ENCODE measurements around the gene ARL6IP5. TPM values are rescaled to one million over a fixed set of nuclear protein-coding genes. Genes with fewer than 3 reads are reported as not detected.

The ARL6IP5 gene
- total and polyA plus RNA-seq, 2 of the 13 experiments (the other 11 are each of a cell fraction or from before 2014, with no cell fraction given), result 23.7 to 29.6 TPM

DNA sequence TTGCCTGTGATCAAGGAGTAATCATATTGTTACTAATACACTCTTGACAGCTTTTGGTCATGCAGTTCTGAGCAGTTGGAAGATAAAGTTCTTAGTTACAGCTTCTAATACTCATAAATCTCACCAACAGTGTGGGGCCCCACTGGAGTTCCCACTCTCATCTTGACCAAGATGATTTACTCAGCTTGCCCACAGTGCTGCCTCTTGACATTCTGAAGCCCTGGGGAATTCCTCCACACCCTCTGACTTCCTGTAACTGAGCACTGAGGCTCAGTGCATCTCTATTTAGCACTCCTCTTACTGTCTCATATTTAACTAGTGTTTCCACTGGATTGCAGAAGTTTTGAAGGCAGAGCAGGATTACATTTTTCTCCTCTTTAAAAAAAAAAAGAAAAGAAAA is 1.9 kb upstream of the ARL6IP5 start (continued):
- no peak for TF ChIP-seq ZBTB44 (CRISPR knock-in tag; IDR thresholded peaks at IDR 0.05)
- TF ChIP-seq, protein P1, sequence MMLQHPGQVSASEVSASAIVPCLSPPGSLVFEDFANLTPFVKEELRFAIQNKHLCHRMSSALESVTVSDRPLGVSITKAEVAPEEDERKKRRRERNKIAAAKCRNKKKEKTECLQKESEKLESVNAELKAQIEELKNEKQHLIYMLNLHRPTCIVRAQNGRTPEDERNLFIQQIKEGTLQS (CRISPR knock-in tag; IDR thresholded peaks at IDR 0.05), result no peak
- no peak for TF ChIP-seq ZBTB20 (CRISPR knock-in tag; IDR thresholded peaks at IDR 0.05; ENCODE audit: borderline replicate concordance, low read depth)
- TF ChIP-seq, protein P2, sequence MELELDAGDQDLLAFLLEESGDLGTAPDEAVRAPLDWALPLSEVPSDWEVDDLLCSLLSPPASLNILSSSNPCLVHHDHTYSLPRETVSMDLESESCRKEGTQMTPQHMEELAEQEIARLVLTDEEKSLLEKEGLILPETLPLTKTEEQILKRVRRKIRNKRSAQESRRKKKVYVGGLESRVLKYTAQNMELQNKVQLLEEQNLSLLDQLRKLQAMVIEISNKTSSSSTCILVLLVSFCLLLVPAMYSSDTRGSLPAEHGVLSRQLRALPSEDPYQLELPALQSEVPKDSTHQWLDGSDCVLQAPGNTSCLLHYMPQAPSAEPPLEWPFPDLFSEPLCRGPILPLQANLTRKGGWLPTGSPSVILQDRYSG (CRISPR knock-in tag; IDR thresholded peaks at IDR 0.05), result no peak

- intact Hi-C loops (cut with micrococcal nuclease; ENCODE audit: unreplicated experiment) (no loop called here), in situ Hi-C loops (cut with HindIII; ENCODE audit: extremely low pct_ligation_motif_present, low pct_unique_long_range_greater_than_20kb) (no loop called here)
- FAIRE-seq, result no peak
- CTCF ChIA-PET (ENCODE audit: low intra/inter-chr PET ratio, low total read pairs), result no interaction called here
- TSS peak; percentile 53 for BruUV-seq (replicated peaks)
- H3K79me2 ChIP-seq (ENCODE audit: insufficient read depth, low read length), result peaks cover 9% of the 10 kb centered on the region
- H3K36me3 ChIP-seq (replicated peaks in 1 of 2; ENCODE audit: control insufficient read depth in 1 of 2, insufficient read depth in 2 of 2, low read length in 2 of 2), result no peaks in the 10 kb centered on the region
- peak overlapping the region; percentile 73 for H3K9ac ChIP-seq (ENCODE audit: insufficient read depth, low read depth, low read length)
- H2AFZ ChIP-seq (ENCODE audit: low read length), result peak overlapping the region; percentile 78
- under 1% methylated on average over 13 of the region's 26 CpGs for WGBS (ENCODE audit: low lambda C conversion rate)
- H4K20me1 ChIP-seq (ENCODE audit: insufficient read depth, low read length), result no peaks in the 10 kb centered on the region
- peak overlapping the region; percentile 64 for H3K27ac ChIP-seq (ENCODE audit: extremely low read length, insufficient read depth, low read length)
- DNase-seq (ENCODE audit: low spot score), result no peak
- ATAC-seq, result peak; percentile 75
- peaks cover 56% of the 10 kb centered on the region for H3K4me1 ChIP-seq (ENCODE audit: insufficient read depth, low read length)
- peak overlapping the region; percentile 73 to 91 (median 88) for H3K4me3 ChIP-seq (replicated peaks in 1 of 3; ENCODE audit: insufficient read depth in 1 of 3, low read depth in 2 of 3, low read length in 3 of 3)
- H3K9me3 ChIP-seq (ENCODE audit: low read length), result no peaks in the 10 kb centered on the region
- no peaks in the 10 kb centered on the region; a peak in 1 of 5 replicates for H3K27me3 ChIP-seq (ENCODE audit: control insufficient read depth in 1 of 2, insufficient read depth in 2 of 2, low read length in 2 of 2)
- H3K4me2 ChIP-seq (ENCODE audit: low read depth, low read length), result peak overlapping the region; percentile 95
- POLR2A ChIA-PET, result interaction anchor here (0.8 to 2.8 kb wide), 2 partner anchors 10 to 33 kb away, joined by 3 to 18 read pairs; partner anchors contain the start of gene TMF1
- TF ChIP-seq, protein P3, sequence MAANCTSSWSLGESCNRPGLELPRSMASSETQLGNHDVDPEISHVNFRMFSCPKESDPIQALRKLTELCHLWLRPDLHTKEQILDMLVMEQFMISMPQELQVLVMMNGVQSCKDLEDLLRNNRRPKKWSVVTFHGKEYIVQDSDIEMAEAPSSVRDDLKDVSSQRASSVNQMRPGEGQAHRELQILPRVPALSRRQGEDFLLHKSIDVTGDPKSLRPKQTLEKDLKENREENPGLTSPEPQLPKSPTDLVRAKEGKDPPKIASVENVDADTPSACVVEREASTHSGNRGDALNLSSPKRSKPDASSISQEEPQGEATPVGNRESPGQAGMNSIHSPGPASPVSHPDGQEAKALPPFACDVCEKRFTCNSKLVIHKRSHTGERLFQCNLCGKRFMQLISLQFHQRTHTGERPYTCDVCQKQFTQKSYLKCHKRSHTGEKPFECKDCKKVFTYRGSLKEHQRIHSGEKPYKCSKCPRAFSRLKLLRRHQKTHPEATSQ (CRISPR knock-in tag; IDR thresholded peaks at IDR 0.05; ENCODE audit: borderline replicate concordance), result no peak
- TF ChIP-seq ZNF777 (CRISPR knock-in tag; IDR thresholded peaks at IDR 0.05) (0 out of 2 replicates have a peak, but pooled peaks have one; percentile 36), GABPB1 (CRISPR knock-in tag; IDR thresholded peaks at IDR 0.05) (peak; percentile 7; the same call in 1 of the 2 replicates), ZC3H4 (CRISPR knock-in tag; IDR thresholded peaks at IDR 0.05; ENCODE audit: borderline replicate concordance) (no peak), ZNF660 (CRISPR knock-in tag; IDR thresholded peaks at IDR 0.05; ENCODE audit: borderline replicate concordance, low read depth) (no peak), ZNF768 (CRISPR knock-in tag; IDR thresholded peaks at IDR 0.05) (peak; percentile 18; the same call in 1 of the 2 replicates), TMF1 (CRISPR knock-in tag; IDR thresholded peaks at IDR 0.05; ENCODE audit: low read depth) (no peak), ZNF501 (CRISPR knock-in tag; IDR thresholded peaks at IDR 0.05) (peak; percentile 12; the same call in 1 of the 2 replicates), HIVEP1 (CRISPR knock-in tag; IDR thresholded peaks at IDR 0.05) (0 out of 2 replicates have a peak, but pooled peaks have one; percentile 3), PHF8 (CRISPR knock-in tag; IDR thresholded peaks at IDR 0.05) (peak; percentile 49), ZMYM2 (CRISPR knock-in tag; IDR thresholded peaks at IDR 0.05) (no peak), SALL1 (CRISPR knock-in tag; IDR thresholded peaks at IDR 0.05) (0 out of 2 replicates have a peak, but pooled peaks have one; percentile 6), SMARCE1 (IDR thresholded peaks at IDR 0.05; ENCODE audit: borderline replicate concordance) (no peak), ZFY (CRISPR knock-in tag; IDR thresholded peaks at IDR 0.05) (peak; percentile 42; the same call in 1 of the 2 replicates), ZNF331 (CRISPR knock-in tag; IDR thresholded peaks at IDR 0.05) (peak; percentile 1; the same call in 1 of the 2 replicates), PITX1 (CRISPR knock-in tag; IDR thresholded peaks at IDR 0.05) (0 out of 2 replicates have a peak, but pooled peaks have one; percentile 15)
Measured at GRCh38 chr3:69085168-69085832, 563 bp downstream of the ARL6IP5 start.

All from HepG2 (cell line).